Measurements from ENCODE around the gene NOL6.

DNA sequence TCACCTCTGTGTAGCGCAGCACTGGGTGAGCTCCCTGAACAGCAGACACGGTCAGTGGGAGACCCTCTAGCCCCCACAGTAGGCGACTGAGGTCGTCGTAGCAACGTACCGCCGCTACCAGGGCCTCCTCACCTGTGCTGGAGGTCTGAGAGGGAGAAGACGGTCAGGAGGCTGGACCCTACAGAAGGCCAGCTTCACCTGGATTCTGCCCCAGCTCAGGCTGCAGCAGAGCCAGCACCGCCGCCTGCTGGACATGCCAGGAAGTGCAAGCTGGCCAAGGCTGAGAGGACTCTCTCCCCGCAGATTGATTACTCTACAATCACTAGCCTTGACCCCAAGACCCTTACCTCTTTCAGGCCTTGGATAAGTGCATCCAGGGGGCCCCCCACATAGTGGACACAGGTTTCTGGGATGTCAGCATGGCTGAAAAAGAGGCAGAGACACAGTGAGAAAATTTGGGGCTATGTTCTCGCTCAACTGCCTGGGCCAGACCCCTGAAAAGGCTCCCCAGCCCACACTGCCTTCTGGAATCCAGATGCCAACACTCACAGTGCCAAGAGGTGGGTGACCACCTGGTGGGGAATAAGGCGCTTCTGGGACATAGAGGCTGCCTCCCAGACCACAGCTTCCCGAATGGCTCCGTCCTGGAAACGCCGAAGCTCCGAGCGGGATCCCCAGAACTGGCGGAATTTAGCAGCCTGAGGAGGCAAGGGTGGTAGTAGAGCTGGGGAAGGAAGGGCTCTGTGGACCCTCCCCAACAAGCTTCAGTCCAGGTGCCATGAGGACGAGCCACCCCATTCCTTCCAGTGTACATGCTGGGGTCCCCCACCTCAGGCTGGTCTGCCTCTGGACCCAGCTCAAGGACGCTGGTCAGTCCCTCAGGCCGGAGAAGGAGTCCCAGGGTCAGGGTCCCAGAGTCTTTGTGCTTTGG, 6.9 kb downstream of the NOL6 start:
- TF ChIP-seq, protein P1, sequence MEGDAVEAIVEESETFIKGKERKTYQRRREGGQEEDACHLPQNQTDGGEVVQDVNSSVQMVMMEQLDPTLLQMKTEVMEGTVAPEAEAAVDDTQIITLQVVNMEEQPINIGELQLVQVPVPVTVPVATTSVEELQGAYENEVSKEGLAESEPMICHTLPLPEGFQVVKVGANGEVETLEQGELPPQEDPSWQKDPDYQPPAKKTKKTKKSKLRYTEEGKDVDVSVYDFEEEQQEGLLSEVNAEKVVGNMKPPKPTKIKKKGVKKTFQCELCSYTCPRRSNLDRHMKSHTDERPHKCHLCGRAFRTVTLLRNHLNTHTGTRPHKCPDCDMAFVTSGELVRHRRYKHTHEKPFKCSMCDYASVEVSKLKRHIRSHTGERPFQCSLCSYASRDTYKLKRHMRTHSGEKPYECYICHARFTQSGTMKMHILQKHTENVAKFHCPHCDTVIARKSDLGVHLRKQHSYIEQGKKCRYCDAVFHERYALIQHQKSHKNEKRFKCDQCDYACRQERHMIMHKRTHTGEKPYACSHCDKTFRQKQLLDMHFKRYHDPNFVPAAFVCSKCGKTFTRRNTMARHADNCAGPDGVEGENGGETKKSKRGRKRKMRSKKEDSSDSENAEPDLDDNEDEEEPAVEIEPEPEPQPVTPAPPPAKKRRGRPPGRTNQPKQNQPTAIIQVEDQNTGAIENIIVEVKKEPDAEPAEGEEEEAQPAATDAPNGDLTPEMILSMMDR (IDR thresholded peaks at IDR 0.05), result peak; percentile 85 to 94 (median 86)
- TF ChIP-seq EP300 (IDR thresholded peaks at IDR 0.05), result no peak
- no peak for TF ChIP-seq POLR2A (IDR thresholded peaks at IDR 0.05)
